ENCODE measurements around the gene GPR132. TPM values are rescaled to one million over a fixed set of nuclear protein-coding genes. Genes with fewer than 3 reads are reported as not detected.

Gene GPR132
- total RNA-seq, 1 donor from 2014 or later: 2.2 TPM

DNA sequence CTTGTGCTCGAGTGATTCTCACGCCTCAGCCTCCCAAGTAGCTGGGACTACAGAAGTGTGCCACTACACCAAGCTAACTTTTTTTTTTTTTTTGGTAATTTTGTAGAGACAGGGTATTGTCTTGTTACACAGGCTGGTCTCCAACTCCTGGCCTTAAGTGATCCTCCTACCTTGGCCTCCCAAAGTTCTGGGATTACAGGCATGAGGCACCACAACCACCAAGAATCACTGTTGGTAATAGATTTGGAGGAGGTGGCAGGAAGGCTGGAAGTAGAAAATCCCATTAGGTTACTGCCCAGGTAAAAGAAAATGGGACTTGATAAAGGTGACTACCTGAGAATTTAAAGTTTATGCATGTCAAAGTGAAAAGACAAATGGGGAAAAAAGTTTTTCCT, 43.0 kb downstream of the GPR132 start:
- no peaks in the 10 kb centered on the region for H3K9me3 ChIP-seq (ENCODE audit: insufficient read depth, low read depth, low read length)
- H3K27me3 Mint-ChIP-seq (ENCODE audit: low read depth, unreplicated experiment): no peaks in the 10 kb centered on the region
- FAIRE-seq: no peak
- peaks cover 66% of the 10 kb centered on the region for H3K4me1 ChIP-seq (ENCODE audit: insufficient read depth, low read length)
- peak overlapping the region; percentile 74 for H3K4me3 ChIP-seq (ENCODE audit: insufficient read depth, low read depth, low read length)
- H3K36me3 Mint-ChIP-seq (ENCODE audit: low read depth, unreplicated experiment): no peaks in the 10 kb centered on the region
- peak overlapping the region; percentile 90 for H3K4me3 Mint-ChIP-seq (ENCODE audit: unreplicated experiment)
- H3K27ac Mint-ChIP-seq (ENCODE audit: unreplicated experiment): peak overlapping the region; percentile 92
- no peak for DNase-seq (ENCODE audit: low read depth)
- peaks cover 46% of the 10 kb centered on the region for H3K79me2 ChIP-seq (ENCODE audit: insufficient read depth, low read length)
- H2AFZ ChIP-seq (ENCODE audit: low read depth, low read length): no peak overlapping the region
- peaks cover 27% of the 10 kb centered on the region for H4K20me1 ChIP-seq (ENCODE audit: insufficient read depth, low read length)
- H3K27me3 ChIP-seq (ENCODE audit: insufficient read depth, low read length): no peaks in the 10 kb centered on the region
- peak overlapping the region; percentile 92 for H3K27ac ChIP-seq (ENCODE audit: low read depth, low read length)
- H3K9ac ChIP-seq (ENCODE audit: low read length): peak overlapping the region; percentile 86
- no peaks in the 10 kb centered on the region for H3K36me3 ChIP-seq (ENCODE audit: insufficient read depth, low read length)
- H3K9me3 Mint-ChIP-seq (ENCODE audit: unreplicated experiment): no peaks in the 10 kb centered on the region
- TF ChIP-seq, protein P1, sequence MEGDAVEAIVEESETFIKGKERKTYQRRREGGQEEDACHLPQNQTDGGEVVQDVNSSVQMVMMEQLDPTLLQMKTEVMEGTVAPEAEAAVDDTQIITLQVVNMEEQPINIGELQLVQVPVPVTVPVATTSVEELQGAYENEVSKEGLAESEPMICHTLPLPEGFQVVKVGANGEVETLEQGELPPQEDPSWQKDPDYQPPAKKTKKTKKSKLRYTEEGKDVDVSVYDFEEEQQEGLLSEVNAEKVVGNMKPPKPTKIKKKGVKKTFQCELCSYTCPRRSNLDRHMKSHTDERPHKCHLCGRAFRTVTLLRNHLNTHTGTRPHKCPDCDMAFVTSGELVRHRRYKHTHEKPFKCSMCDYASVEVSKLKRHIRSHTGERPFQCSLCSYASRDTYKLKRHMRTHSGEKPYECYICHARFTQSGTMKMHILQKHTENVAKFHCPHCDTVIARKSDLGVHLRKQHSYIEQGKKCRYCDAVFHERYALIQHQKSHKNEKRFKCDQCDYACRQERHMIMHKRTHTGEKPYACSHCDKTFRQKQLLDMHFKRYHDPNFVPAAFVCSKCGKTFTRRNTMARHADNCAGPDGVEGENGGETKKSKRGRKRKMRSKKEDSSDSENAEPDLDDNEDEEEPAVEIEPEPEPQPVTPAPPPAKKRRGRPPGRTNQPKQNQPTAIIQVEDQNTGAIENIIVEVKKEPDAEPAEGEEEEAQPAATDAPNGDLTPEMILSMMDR (IDR thresholded peaks at IDR 0.05; ENCODE audit: insufficient read depth, low read depth, low read length): no peak
- peak overlapping the region; percentile 95 for H3K4me2 ChIP-seq (ENCODE audit: low read length)
- peaks cover 31% of the 10 kb centered on the region for H3K4me1 Mint-ChIP-seq (ENCODE audit: low read depth, unreplicated experiment)

DNA sequence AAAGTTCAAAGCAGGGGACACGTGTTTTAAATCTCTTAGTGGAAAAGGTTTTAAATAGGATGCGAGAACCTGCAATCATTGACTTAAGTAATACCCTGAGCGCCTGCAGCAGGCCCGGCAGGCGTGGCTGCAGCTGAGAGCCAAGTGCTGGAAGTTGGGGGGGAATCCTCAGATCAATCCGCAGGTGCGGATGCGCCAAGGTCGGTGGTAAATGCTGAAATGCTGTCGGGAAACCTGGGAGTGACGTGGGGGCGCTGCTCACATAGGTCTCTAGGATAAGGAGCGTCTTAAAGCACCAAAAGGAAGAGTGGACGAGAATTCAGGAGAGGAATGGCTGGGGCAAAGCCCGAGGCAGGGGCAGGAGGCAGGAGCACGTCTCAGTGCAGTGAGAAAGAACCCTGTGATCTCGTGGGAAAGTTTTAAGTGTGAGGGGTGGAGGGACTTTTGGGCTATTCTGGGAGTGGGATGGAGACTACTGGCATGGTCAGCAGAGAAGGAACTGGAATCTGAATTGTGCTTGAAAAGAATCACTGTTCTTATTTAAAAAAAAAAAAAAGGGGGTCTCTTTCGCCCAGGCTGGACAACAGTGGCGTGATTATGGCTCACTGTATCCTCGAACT, 43.5 kb downstream of the GPR132 start:
- H3K36me3 ChIP-seq (ENCODE audit: insufficient read depth, low read length): no peaks in the 10 kb centered on the region
- no peaks in the 10 kb centered on the region for H3K9me3 ChIP-seq (ENCODE audit: insufficient read depth, low read depth, low read length)
- H3K79me2 ChIP-seq (ENCODE audit: insufficient read depth, low read length): peaks cover 51% of the 10 kb centered on the region
- H3K9ac ChIP-seq (ENCODE audit: low read length): peak overlapping the region; percentile 86
- H3K27me3 ChIP-seq (ENCODE audit: insufficient read depth, low read length): no peaks in the 10 kb centered on the region
- no peaks in the 10 kb centered on the region for H3K27me3 Mint-ChIP-seq (ENCODE audit: low read depth, unreplicated experiment)
- peaks cover 31% of the 10 kb centered on the region for H4K20me1 ChIP-seq (ENCODE audit: insufficient read depth, low read length)
- peak overlapping the region; percentile 92 for H3K27ac Mint-ChIP-seq (ENCODE audit: unreplicated experiment)
- peak overlapping the region; percentile 74 for H3K4me3 ChIP-seq (ENCODE audit: insufficient read depth, low read depth, low read length)
- peak overlapping the region; percentile 90 for H3K4me3 Mint-ChIP-seq (ENCODE audit: unreplicated experiment)
- H2AFZ ChIP-seq (ENCODE audit: low read depth, low read length): peak overlapping the region; percentile 20
- no peak for DNase-seq (ENCODE audit: low read depth)
- no peak for FAIRE-seq
- H3K9me3 Mint-ChIP-seq (ENCODE audit: unreplicated experiment): no peaks in the 10 kb centered on the region
- H3K27ac ChIP-seq (ENCODE audit: low read depth, low read length): peak overlapping the region; percentile 81
- H3K4me1 Mint-ChIP-seq (ENCODE audit: low read depth, unreplicated experiment): peaks cover 31% of the 10 kb centered on the region
- peaks cover 61% of the 10 kb centered on the region for H3K4me1 ChIP-seq (ENCODE audit: insufficient read depth, low read length)
- no peaks in the 10 kb centered on the region for H3K36me3 Mint-ChIP-seq (ENCODE audit: low read depth, unreplicated experiment)
- no peak for TF ChIP-seq EZH2 (IDR thresholded peaks at IDR 0.05; ENCODE audit: insufficient read depth, low read length)
- TF ChIP-seq, protein P1 (IDR thresholded peaks at IDR 0.05; ENCODE audit: insufficient read depth, low read depth, low read length): peak; percentile 8
- peak overlapping the region; percentile 95 for H3K4me2 ChIP-seq (ENCODE audit: low read length)
